Epithelial cell of esophagus (primary cell): ENCODE results near the gene MIA2.
A peak's percentile ranks its signal among the peaks of the same experiment; 100 is the strongest.

Experiments used
- DNase-seq: peaks from one replicate; pipeline ENCODE4 v3.0.0; 2010; ENCODE audit warnings: low read depth
- H3K4me3 ChIP-seq: 2 replicates; pipeline ENCODE4 v1.5.1; 2011; ENCODE audit warnings: mild to moderate bottlenecking, low read length, control low read depth
- CTCF ChIP-seq: IDR thresholded peaks from 2 replicates; pipeline ENCODE4 v1.5.1; 2011; ENCODE audit warnings: low read depth, mild to moderate bottlenecking, low read length, control low read depth, inconsistent platforms; ENCODE audit not compliant: insufficient read depth; ENCODE audit errors: missing control alignments

MIA2 gene

GRCh38 chr14:39366460-39367386 lies 133.0 kb downstream of the MIA2 start:
- DNase-seq: no peak
- no peak for TF ChIP-seq CTCF
- H3K4me3 ChIP-seq: no peak overlapping the region

- DNase-seq: no peak
- no peak for TF ChIP-seq CTCF
- H3K4me3 ChIP-seq: no peak overlapping the region
Measured at GRCh38 chr14:39367387-39367751, 133.7 kb downstream of the MIA2 start.

- H3K4me3 ChIP-seq: no peak overlapping the region
- DNase-seq: peak; percentile 59
- TF ChIP-seq CTCF: peak; percentile 63
Measured at GRCh38 chr14:39368261-39368959, 134.7 kb downstream of the MIA2 start.

- H3K4me3 ChIP-seq: no peak overlapping the region
- no peak for DNase-seq
- TF ChIP-seq CTCF: no peak
Measured at GRCh38 chr14:39369029-39369428, 135.3 kb downstream of the MIA2 start.

GRCh38 chr14:39370415-39370814 lies 136.7 kb downstream of the MIA2 start:
- TF ChIP-seq CTCF: no peak
- H3K4me3 ChIP-seq: no peak overlapping the region
- no peak for DNase-seq

- TF ChIP-seq CTCF: no peak
- DNase-seq: no peak
- H3K4me3 ChIP-seq: no peak overlapping the region
Measured at GRCh38 chr14:39372656-39373055, 138.9 kb downstream of the MIA2 start.
